ENCODE results near the gene INKA1.

DNA sequence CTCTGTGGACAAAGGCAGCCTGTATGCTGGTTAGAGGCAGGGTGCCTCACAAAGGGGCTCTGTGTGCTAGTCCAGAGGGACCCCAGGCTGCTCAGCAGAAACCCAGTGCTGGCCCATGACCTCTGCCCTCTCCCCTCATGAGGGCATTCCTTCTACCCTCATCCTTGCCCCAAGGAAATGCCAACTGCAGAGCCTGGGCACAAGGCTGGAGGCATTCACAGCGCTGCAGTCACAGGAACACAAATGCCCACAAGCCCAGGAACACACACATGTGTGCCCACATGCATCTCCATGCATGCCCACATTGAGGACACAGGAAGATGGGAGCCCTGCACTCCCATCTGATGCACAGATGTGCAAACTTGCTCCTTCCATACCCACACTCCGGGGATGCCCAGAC, 3.8 kb downstream of the INKA1 start:
- TF ChIP-seq, protein P1, sequence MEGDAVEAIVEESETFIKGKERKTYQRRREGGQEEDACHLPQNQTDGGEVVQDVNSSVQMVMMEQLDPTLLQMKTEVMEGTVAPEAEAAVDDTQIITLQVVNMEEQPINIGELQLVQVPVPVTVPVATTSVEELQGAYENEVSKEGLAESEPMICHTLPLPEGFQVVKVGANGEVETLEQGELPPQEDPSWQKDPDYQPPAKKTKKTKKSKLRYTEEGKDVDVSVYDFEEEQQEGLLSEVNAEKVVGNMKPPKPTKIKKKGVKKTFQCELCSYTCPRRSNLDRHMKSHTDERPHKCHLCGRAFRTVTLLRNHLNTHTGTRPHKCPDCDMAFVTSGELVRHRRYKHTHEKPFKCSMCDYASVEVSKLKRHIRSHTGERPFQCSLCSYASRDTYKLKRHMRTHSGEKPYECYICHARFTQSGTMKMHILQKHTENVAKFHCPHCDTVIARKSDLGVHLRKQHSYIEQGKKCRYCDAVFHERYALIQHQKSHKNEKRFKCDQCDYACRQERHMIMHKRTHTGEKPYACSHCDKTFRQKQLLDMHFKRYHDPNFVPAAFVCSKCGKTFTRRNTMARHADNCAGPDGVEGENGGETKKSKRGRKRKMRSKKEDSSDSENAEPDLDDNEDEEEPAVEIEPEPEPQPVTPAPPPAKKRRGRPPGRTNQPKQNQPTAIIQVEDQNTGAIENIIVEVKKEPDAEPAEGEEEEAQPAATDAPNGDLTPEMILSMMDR (IDR thresholded peaks at IDR 0.05), result no peak
- no peak for TF ChIP-seq POLR2A (IDR thresholded peaks at IDR 0.05)
